Activated T-helper 17 cell treated with anti-CD3 and anti-CD28 coated beads, Interleukin-2, amount 50 U/mL, for 72 hours (primary cell): Measurements from ENCODE around the gene ITGA8. TPM values are rescaled to one million over a fixed set of nuclear protein-coding genes. Genes with fewer than 3 reads are reported as not detected.
"Not testable (repeated sequence)": the region's sequence is repeated elsewhere in the genome, so short reads cannot be mapped to it uniquely, and the experiment has no call there.

Experiments
- ATAC-seq: fragments of 150-1000 bp; cut with Tn5 transposase; replicated peaks from 2 replicates; pipeline ENCODE4 v1.10.0; 2021; ENCODE audit warnings: mild to moderate bottlenecking, moderate library complexity
- H3K27ac Mint-ChIP-seq: one replicate; pipeline ENCODE4 v1.8.0; 2022; ENCODE audit warnings: mixed read lengths
- H3K27me3 Mint-ChIP-seq: one replicate; pipeline ENCODE4 v1.8.0; 2022; ENCODE audit warnings: mixed read lengths
- H3K36me3 Mint-ChIP-seq: one replicate; pipeline ENCODE4 v1.8.0; 2022; ENCODE audit warnings: low read depth, mild to moderate bottlenecking, mixed read lengths
- H3K4me1 Mint-ChIP-seq: one replicate; pipeline ENCODE4 v1.8.0; 2022; ENCODE audit warnings: mixed read lengths
- H3K4me3 Mint-ChIP-seq: one replicate; pipeline ENCODE4 v1.8.0; 2022; ENCODE audit warnings: mild to moderate bottlenecking, mixed read lengths
- H3K9me3 Mint-ChIP-seq: one replicate; pipeline ENCODE4 v1.8.0; 2022; ENCODE audit warnings: mixed read lengths
- total RNA-seq, 2 donors: library from RNA; stranded (reverse); gene quantifications; one replicate each; pipeline ENCODE4 v1.2.3, GENCODE V29; 2022

The ITGA8 gene
- total RNA-seq, 2 donors from 2014 or later = not detected

- H3K27ac Mint-ChIP-seq = no peak overlapping the region
- no peak overlapping the region for H3K4me3 Mint-ChIP-seq
- no peak for ATAC-seq
- H3K4me1 Mint-ChIP-seq = no peaks in the 10 kb centered on the region
- peaks cover 28% of the 10 kb centered on the region for H3K27me3 Mint-ChIP-seq
- no peaks in the 10 kb centered on the region for H3K9me3 Mint-ChIP-seq
- no peaks in the 10 kb centered on the region for H3K36me3 Mint-ChIP-seq
Observed at GRCh38 chr10:15485027-15485426, 234.7 kb downstream of the ITGA8 start.

GRCh38 chr10:15484128-15484527 is 235.6 kb downstream of the ITGA8 start:
- no peak for ATAC-seq
- H3K4me1 Mint-ChIP-seq = no peaks in the 10 kb centered on the region
- no peaks in the 10 kb centered on the region for H3K36me3 Mint-ChIP-seq
- no peak overlapping the region for H3K4me3 Mint-ChIP-seq
- no peak overlapping the region for H3K27ac Mint-ChIP-seq
- H3K27me3 Mint-ChIP-seq = peaks cover 31% of the 10 kb centered on the region
- no peaks in the 10 kb centered on the region for H3K9me3 Mint-ChIP-seq

- Mint-ChIP-seq H3K27ac (no peak overlapping the region), H3K36me3 (no peaks in the 10 kb centered on the region), H3K4me1 (no peaks in the 10 kb centered on the region), H3K9me3 (no peaks in the 10 kb centered on the region), H3K27me3 (peaks cover 24% of the 10 kb centered on the region), H3K4me3 (no peak overlapping the region)
- ATAC-seq = no peak
Observed at GRCh38 chr10:15483215-15484075, 236.3 kb downstream of the ITGA8 start.

GRCh38 chr10:15482156-15482555 is 237.6 kb downstream of the ITGA8 start:
- H3K27ac Mint-ChIP-seq = no peak overlapping the region
- H3K4me3 Mint-ChIP-seq = no peak overlapping the region
- peaks cover 29% of the 10 kb centered on the region for H3K27me3 Mint-ChIP-seq
- no peaks in the 10 kb centered on the region for H3K4me1 Mint-ChIP-seq
- H3K9me3 Mint-ChIP-seq = no peaks in the 10 kb centered on the region
- ATAC-seq = no peak
- H3K36me3 Mint-ChIP-seq = no peaks in the 10 kb centered on the region

GRCh38 chr10:15478950-15479349 is 240.8 kb downstream of the ITGA8 start:
- Mint-ChIP-seq H3K4me1 (no peaks in the 10 kb centered on the region), H3K9me3 (peaks cover 7% of the 10 kb centered on the region), H3K36me3 (no peaks in the 10 kb centered on the region), H3K4me3 (no peak overlapping the region), H3K27ac (no peak overlapping the region), H3K27me3 (peaks cover 29% of the 10 kb centered on the region)
- no peak for ATAC-seq

GRCh38 chr10:15478429-15478828 is 241.3 kb downstream of the ITGA8 start:
- Mint-ChIP-seq H3K27ac (no peak overlapping the region), H3K4me3 (no peak overlapping the region), H3K9me3 (peaks cover 7% of the 10 kb centered on the region), H3K4me1 (no peaks in the 10 kb centered on the region), H3K27me3 (peaks cover 34% of the 10 kb centered on the region), H3K36me3 (no peaks in the 10 kb centered on the region)
- no peak for ATAC-seq

- Mint-ChIP-seq H3K27ac (no peak overlapping the region), H3K4me1 (no peaks in the 10 kb centered on the region), H3K27me3 (peaks cover 35% of the 10 kb centered on the region), H3K4me3 (no peak overlapping the region), H3K9me3 (peaks cover 7% of the 10 kb centered on the region), H3K36me3 (no peaks in the 10 kb centered on the region)
- no peak for ATAC-seq
Observed at GRCh38 chr10:15476337-15476736, 243.4 kb downstream of the ITGA8 start.

- not testable (repeated sequence) for H3K27ac Mint-ChIP-seq
Observed at GRCh38 chr10:15475439-15475838, 244.3 kb downstream of the ITGA8 start.

GRCh38 chr10:15474671-15475070 is 245.1 kb downstream of the ITGA8 start:
- no peak for ATAC-seq
- H3K4me1 Mint-ChIP-seq = no peaks in the 10 kb centered on the region
- peaks cover 7% of the 10 kb centered on the region for H3K9me3 Mint-ChIP-seq
- H3K4me3 Mint-ChIP-seq = no peak overlapping the region
- H3K27me3 Mint-ChIP-seq = peaks cover 40% of the 10 kb centered on the region
- H3K36me3 Mint-ChIP-seq = no peaks in the 10 kb centered on the region
- H3K27ac Mint-ChIP-seq = no peak overlapping the region

More at GRCh38 chr10:15475439-15475838, 244.3 kb downstream of the ITGA8 start:
- not testable (repeated sequence) for ATAC-seq, H3K4me3 Mint-ChIP-seq, H3K4me1 Mint-ChIP-seq, H3K9me3 Mint-ChIP-seq, H3K36me3 Mint-ChIP-seq
- peaks cover 40% of the 10 kb centered on the region for H3K27me3 Mint-ChIP-seq

- H3K36me3 Mint-ChIP-seq = no peaks in the 10 kb centered on the region
- no peak for ATAC-seq
- no peaks in the 10 kb centered on the region for H3K4me1 Mint-ChIP-seq
- no peak overlapping the region for H3K4me3 Mint-ChIP-seq
- H3K9me3 Mint-ChIP-seq = peaks cover 7% of the 10 kb centered on the region
- H3K27me3 Mint-ChIP-seq = peaks cover 44% of the 10 kb centered on the region
- no peak overlapping the region for H3K27ac Mint-ChIP-seq
Observed at GRCh38 chr10:15473396-15473767, 246.3 kb downstream of the ITGA8 start.

- H3K4me1 Mint-ChIP-seq = no peaks in the 10 kb centered on the region
- peaks cover 40% of the 10 kb centered on the region for H3K27me3 Mint-ChIP-seq
- no peak for ATAC-seq
- H3K36me3 Mint-ChIP-seq = no peaks in the 10 kb centered on the region
- H3K27ac Mint-ChIP-seq = no peak overlapping the region
- no peak overlapping the region for H3K4me3 Mint-ChIP-seq
- H3K9me3 Mint-ChIP-seq = peaks cover 7% of the 10 kb centered on the region
Observed at GRCh38 chr10:15472431-15473395, 247.0 kb downstream of the ITGA8 start.

- ATAC-seq = no peak
- H3K27ac Mint-ChIP-seq = no peak overlapping the region
- no peaks in the 10 kb centered on the region for H3K4me1 Mint-ChIP-seq
- no peak overlapping the region for H3K4me3 Mint-ChIP-seq
- no peaks in the 10 kb centered on the region for H3K36me3 Mint-ChIP-seq
- peaks cover 36% of the 10 kb centered on the region for H3K27me3 Mint-ChIP-seq
- H3K9me3 Mint-ChIP-seq = peaks cover 7% of the 10 kb centered on the region
Observed at GRCh38 chr10:15472008-15472407, 247.7 kb downstream of the ITGA8 start.

GRCh38 chr10:15469111-15469510 is 250.6 kb downstream of the ITGA8 start:
- H3K4me1 Mint-ChIP-seq = no peaks in the 10 kb centered on the region
- H3K27ac Mint-ChIP-seq = no peak overlapping the region
- no peaks in the 10 kb centered on the region for H3K9me3 Mint-ChIP-seq
- ATAC-seq = no peak
- no peaks in the 10 kb centered on the region for H3K36me3 Mint-ChIP-seq
- H3K27me3 Mint-ChIP-seq = peaks cover 41% of the 10 kb centered on the region
- no peak overlapping the region for H3K4me3 Mint-ChIP-seq

- Mint-ChIP-seq H3K4me1 (no peaks in the 10 kb centered on the region), H3K36me3 (no peaks in the 10 kb centered on the region), H3K9me3 (peaks cover 3% of the 10 kb centered on the region), H3K27ac (no peak overlapping the region), H3K4me3 (no peak overlapping the region), H3K27me3 (peaks cover 42% of the 10 kb centered on the region)
- ATAC-seq = no peak
Observed at GRCh38 chr10:15464381-15464780, 255.3 kb downstream of the ITGA8 start.
